Neural crest cell (in vitro differentiated cells): ENCODE data around the gene ZNF385A. TPM values are rescaled to one million over a fixed set of nuclear protein-coding genes. Genes with fewer than 3 reads are reported as not detected.

Experiments
- DNase-seq: peaks from one replicate; pipeline ENCODE4 v3.0.0; 2021; ENCODE audit warnings: low read depth, mixed read lengths, low spot score
- H3K27ac Mint-ChIP-seq: one replicate; pipeline ENCODE4 v1.8.0; 2021; ENCODE audit warnings: mild to moderate bottlenecking, mixed read lengths; ENCODE audit not compliant: unreplicated experiment
- H3K27me3 Mint-ChIP-seq: 2 replicates; pipeline ENCODE4 v1.8.0; 2021; ENCODE audit warnings: low read depth, mild to moderate bottlenecking, mixed read lengths
- H3K36me3 Mint-ChIP-seq: 2 replicates; pipeline ENCODE4 v1.8.0; 2021; ENCODE audit warnings: low read depth, mild to moderate bottlenecking, mixed read lengths
- H3K4me1 Mint-ChIP-seq: 2 replicates; pipeline ENCODE4 v1.8.0; 2021; ENCODE audit warnings: mixed read lengths
- H3K4me3 Mint-ChIP-seq: one replicate; pipeline ENCODE4 v1.8.0; 2021; ENCODE audit warnings: mild to moderate bottlenecking, mixed read lengths
- H3K9me3 Mint-ChIP-seq: 2 replicates; pipeline ENCODE4 v1.8.0; 2021; ENCODE audit warnings: mixed read lengths
- CTCF ChIP-seq: fragments of 200-600 bp; sonication (generic); conservative IDR thresholded peaks from 2 replicates; pipeline ENCODE4 v1.5.0; 2021; ENCODE audit warnings: antibody characterized with exemption, mild to moderate bottlenecking
- total RNA-seq: library from RNA; stranded (reverse); gene quantifications from 2 replicates; pipeline ENCODE4 v1.2.1, GENCODE V29; 2021

Gene ZNF385A
- total RNA-seq, 1 donor from 2014 or later: 20.3 TPM

- H3K4me1 Mint-ChIP-seq: peaks cover 14% of the 10 kb centered on the region
These were observed 39.2 kb upstream of the ZNF385A start for GRCh38 chr12:54423816-54424150.

DNA sequence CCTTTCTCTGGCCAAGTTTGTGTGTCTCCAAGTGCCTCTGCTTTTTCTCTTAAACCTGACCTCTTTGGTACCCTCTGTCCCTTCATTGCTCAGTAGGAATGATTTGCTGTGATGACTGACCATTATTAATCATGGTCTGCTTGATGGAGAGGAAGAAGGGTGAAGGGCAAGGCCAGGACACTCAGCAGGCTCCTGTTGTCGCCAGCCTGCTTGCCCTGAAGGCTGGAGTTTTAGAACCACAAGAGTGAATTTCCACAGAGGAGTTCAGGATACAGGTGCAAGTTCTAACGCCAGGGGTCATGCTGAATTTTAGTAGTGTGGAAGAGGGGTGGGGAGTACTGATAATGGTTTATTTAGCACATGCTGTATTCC, 37.3 kb upstream of the ZNF385A start:
- H3K36me3 Mint-ChIP-seq: no peaks in the 10 kb centered on the region
- peaks cover 56% of the 10 kb centered on the region for H3K27me3 Mint-ChIP-seq
- H3K4me1 Mint-ChIP-seq: peaks cover 24% of the 10 kb centered on the region
- peak overlapping the region; percentile 39 for H3K4me3 Mint-ChIP-seq
- TF ChIP-seq CTCF: no peak
- DNase-seq: no peak
- H3K9me3 Mint-ChIP-seq: no peaks in the 10 kb centered on the region
- no peak overlapping the region for H3K27ac Mint-ChIP-seq

More at GRCh38 chr12:54423816-54424150, 39.2 kb upstream of the ZNF385A start:
- no peak for DNase-seq
- Mint-ChIP-seq H3K27me3 (peaks cover 60% of the 10 kb centered on the region), H3K27ac (no peak overlapping the region), H3K36me3 (no peaks in the 10 kb centered on the region), H3K9me3 (no peaks in the 10 kb centered on the region), H3K4me3 (no peak overlapping the region)
- no peak for TF ChIP-seq CTCF

GRCh38 chr12:54421175-54421878, 36.8 kb upstream of the ZNF385A start:
- no peak for DNase-seq
- no peaks in the 10 kb centered on the region for H3K9me3 Mint-ChIP-seq
- no peak overlapping the region for H3K27ac Mint-ChIP-seq
- no peak for TF ChIP-seq CTCF
- H3K4me3 Mint-ChIP-seq: peak overlapping the region; percentile 92
- peaks cover 52% of the 10 kb centered on the region for H3K27me3 Mint-ChIP-seq
- H3K4me1 Mint-ChIP-seq: peaks cover 29% of the 10 kb centered on the region
- H3K36me3 Mint-ChIP-seq: no peaks in the 10 kb centered on the region

- H3K27ac Mint-ChIP-seq: no peak overlapping the region
- peaks cover 31% of the 10 kb centered on the region for H3K4me1 Mint-ChIP-seq
- no peaks in the 10 kb centered on the region for H3K36me3 Mint-ChIP-seq
- DNase-seq: no peak
- peak overlapping the region; percentile 92 for H3K4me3 Mint-ChIP-seq
- H3K9me3 Mint-ChIP-seq: no peaks in the 10 kb centered on the region
- H3K27me3 Mint-ChIP-seq: peaks cover 46% of the 10 kb centered on the region
- TF ChIP-seq CTCF: no peak
These were observed 36.2 kb upstream of the ZNF385A start for GRCh38 chr12:54420766-54421144.

- peaks cover 32% of the 10 kb centered on the region for H3K27me3 Mint-ChIP-seq
- no peaks in the 10 kb centered on the region for H3K9me3 Mint-ChIP-seq
- H3K4me3 Mint-ChIP-seq: peak within 1 kb of the TSS; percentile 92
- peak within 1 kb of the TSS; percentile 75 for H3K27ac Mint-ChIP-seq
- peaks cover 31% of the 10 kb centered on the region for H3K4me1 Mint-ChIP-seq
- H3K36me3 Mint-ChIP-seq: no peaks in the 10 kb centered on the region
- peak; percentile 18 for DNase-seq
- TF ChIP-seq CTCF: no peak
These were observed 34.8 kb upstream of the ZNF385A start, which contains the start of gene ITGA5 for GRCh38 chr12:54419088-54419887. Gene ITGA5, minus strand, starts transcription at chr12:54419266. Its CDS starts 68 bp downstream, at chr12:54419198.
